Measurements from ENCODE around the gene GNA12.

- TF ChIP-seq CTCF (IDR thresholded peaks at IDR 0.05; ENCODE audit: borderline replicate concordance, extremely low read depth, low read length, poor library complexity, severe bottlenecking) = no peak
- no peak for TF ChIP-seq EZH2 (IDR thresholded peaks at IDR 0.05; ENCODE audit: borderline replicate concordance, low read depth, low read length, severe bottlenecking)
Observed at GRCh38 chr7:2802101-2802500, 42.0 kb downstream of the GNA12 start.

All from DND-41 (cell line).